HCT116 (cell line): ENCODE data around the gene CFAP43. TPM values are rescaled to one million over a fixed set of nuclear protein-coding genes. Genes with fewer than 3 reads are reported as not detected.

Experiments used
- ATAC-seq: fragments of 200-7000 bp; cut with Tn5 transposase; 2 replicates; pipeline ENCODE4 v1.9.1; 2020; ENCODE audit warnings: mild to moderate bottlenecking, moderate library complexity
- BruUV-seq: library from RNA; stranded (reverse); fragments of 400-500 nt; replicated peaks from 2 replicates; lab custom pipeline; 2021; lab: Mats Ljungman, UMichigan
- CTCF ChIA-PET: fragments of 300-600 bp; sonication (Branson Sonifier 250); formaldehyde crosslinking; loops from one replicate; lab custom pipeline; 2021; ENCODE audit warnings: antibody characterized with exemption; lab: Charles Lee
- POLR2A ChIA-PET: fragments of 300-600, 350-600 bp; sonication (Branson Sonifier 250); formaldehyde crosslinking; loops from one replicate; lab custom pipeline; 2021; ENCODE audit warnings: antibody characterized with exemption; lab: Charles Lee
- RAD21 ChIA-PET, 2 experiments: fragments of 300-600 bp; sonication (Branson Sonifier 250); formaldehyde crosslinking; loops; one replicate each; lab custom pipeline; 2023; ENCODE audit warnings: low total read pairs in 2 of 2; ENCODE audit not compliant: uncharacterized antibody in 2 of 2, unreplicated experiment in 2 of 2, low non-redundant PET in 1 of 2; lab: Charles Lee
- DNase-seq: peaks from one replicate; pipeline ENCODE4 v3.0.0-alpha.2; 2010; ENCODE audit warnings: low read depth, low spot score
- H2AFZ ChIP-seq: fragments of 200-600 bp; shearing (Covaris generic), sonication (generic); 2 replicates; pipeline ENCODE4 v1.6.1; 2017; ENCODE audit warnings: low read depth, mixed run types, mixed read lengths, antibody characterized with exemption, low read length; ENCODE audit not compliant: poor library complexity, severe bottlenecking
- H3K27ac ChIP-seq: 2 replicates; pipeline ENCODE4 v1.5.1; 2012; ENCODE audit warnings: low read depth, low read length
- H3K27me3 ChIP-seq: fragments of 200-600 bp; sonication (generic); 2 replicates; pipeline ENCODE4 v1.6.1; 2016; ENCODE audit warnings: mixed run types, low read length, mixed read lengths; ENCODE audit not compliant: insufficient read depth
- H3K36me3 ChIP-seq, 2 experiments: fragments of 200-500 bp in 1 of 2; fragments of 200-600 bp in 1 of 2; sonication (Bioruptor generic) in 1 of 2; sonication (generic) in 1 of 2; 2 replicates each; pipeline versions ENCODE4 v1.5.1 to v1.6.1; 2014 to 2016; ENCODE audit warnings: low read length in 2 of 2, inconsistent platforms in 1 of 2, mixed read lengths in 1 of 2, mixed run types in 1 of 2; ENCODE audit not compliant: insufficient read depth in 2 of 2, control insufficient read depth in 1 of 2
- H3K4me1 ChIP-seq, 2 experiments: fragments of 200-600 bp in 1 of 2; sonication (generic) in 1 of 2; 2 replicates each; pipeline versions ENCODE4 v1.5.1 to v1.6.1; 2012 to 2017; ENCODE audit warnings: low read length in 2 of 2, inconsistent platforms in 1 of 2, mild to moderate bottlenecking in 1 of 2, mixed read lengths in 1 of 2, mixed run types in 1 of 2, moderate library complexity in 1 of 2; ENCODE audit not compliant: insufficient read depth in 2 of 2, control insufficient read depth in 1 of 2
- H3K4me2 ChIP-seq: fragments of 200-600 bp; sonication (generic); 2 replicates; pipeline ENCODE4 v1.6.1; 2017; ENCODE audit warnings: mixed run types, low read length, mixed read lengths
- H3K4me3 ChIP-seq, 2 experiments: fragments of 200-600 bp in 1 of 2; sonication (generic) in 1 of 2; replicated peaks in 1 of 2; 2 replicates each; pipeline ENCODE4 v1.5.1; 2011 to 2016; ENCODE audit warnings: low read length in 2 of 2, control low read depth in 1 of 2, low read depth in 1 of 2, mild to moderate bottlenecking in 1 of 2, mixed read lengths in 1 of 2, mixed run types in 1 of 2
- H3K79me2 ChIP-seq: fragments of 200-600 bp; sonication (generic); 2 replicates; pipeline ENCODE4 v1.6.1; 2017; ENCODE audit warnings: mild to moderate bottlenecking, mixed run types, low read length, moderate library complexity, mixed read lengths; ENCODE audit not compliant: insufficient read depth
- H3K9ac ChIP-seq: fragments of 200-600 bp; sonication (generic); 2 replicates; pipeline ENCODE4 v1.6.1; 2016; ENCODE audit warnings: low read length, mixed read lengths
- H3K9me2 ChIP-seq: fragments of 200-600 bp; sonication (generic), shearing (Covaris generic); 2 replicates; pipeline ENCODE4 v1.6.1; 2017; ENCODE audit warnings: mixed run types, mild to moderate bottlenecking, moderate library complexity; ENCODE audit not compliant: insufficient read depth
- H3K9me3 ChIP-seq, 2 experiments: fragments of 200-500 bp in 1 of 2; fragments of 200-600 bp in 1 of 2; sonication (Bioruptor generic) in 1 of 2; sonication (generic) in 1 of 2; 2 replicates each; pipeline ENCODE4 v1.6.1; 2014 to 2017; ENCODE audit warnings: low read length in 2 of 2, mixed read lengths in 2 of 2, inconsistent platforms in 1 of 2, low read depth in 1 of 2, mild to moderate bottlenecking in 1 of 2, mixed run types in 1 of 2, moderate library complexity in 1 of 2; ENCODE audit not compliant: control insufficient read depth in 1 of 2, insufficient read depth in 1 of 2
- H4K20me1 ChIP-seq: fragments of 200-600 bp; sonication (generic), shearing (Covaris generic); 2 replicates; pipeline ENCODE4 v1.6.1; 2017; ENCODE audit warnings: mixed run types, mild to moderate bottlenecking, moderate library complexity; ENCODE audit not compliant: insufficient read depth
- CBX3 ChIP-seq: IDR thresholded peaks from 2 replicates; pipeline ENCODE4 v1.6.1; 2012; ENCODE audit warnings: low read depth
- CEBPB ChIP-seq: IDR thresholded peaks from 2 replicates; pipeline ENCODE4 v1.6.1; 2012; ENCODE audit warnings: low read depth
- EGR1 ChIP-seq: IDR thresholded peaks from 2 replicates; pipeline ENCODE4 v1.6.1; 2012; ENCODE audit warnings: low read depth
- ELF1 ChIP-seq: IDR thresholded peaks from 2 replicates; pipeline ENCODE4 v1.6.1; 2012; ENCODE audit warnings: low read depth, borderline replicate concordance
- EZH2 ChIP-seq: fragments of 200-600 bp; sonication (generic); IDR thresholded peaks from 2 replicates; pipeline ENCODE4 v1.6.1; 2017; ENCODE audit warnings: antibody characterized with exemption, mixed run types
- EZH2phosphoT487 ChIP-seq: fragments of 200-600 bp; IDR thresholded peaks from 2 replicates; pipeline ENCODE4 v1.6.1; 2018; ENCODE audit warnings: antibody characterized with exemption, borderline replicate concordance
- FOSL1 ChIP-seq: IDR thresholded peaks from 2 replicates; pipeline ENCODE4 v1.6.1; 2012; ENCODE audit warnings: low read depth
- JUND ChIP-seq: IDR thresholded peaks from 2 replicates; pipeline ENCODE4 v1.6.1; 2012
- POLR2A ChIP-seq: IDR thresholded peaks from 2 replicates; pipeline ENCODE4 v1.7.0; 2011; ENCODE audit warnings: borderline replicate concordance; ENCODE audit not compliant: insufficient read depth, insufficient read length; ENCODE audit errors: extremely low read depth
- POLR2AphosphoS5 ChIP-seq: IDR thresholded peaks from 2 replicates; pipeline ENCODE4 v1.6.1; 2011; ENCODE audit warnings: mild to moderate bottlenecking, low read depth, low read length, moderate library complexity
- SIN3A ChIP-seq: IDR thresholded peaks from 2 replicates; pipeline ENCODE4 v1.6.1; 2012; ENCODE audit warnings: low read depth
- SP1 ChIP-seq: IDR thresholded peaks from 2 replicates; pipeline ENCODE4 v1.6.1; 2012; ENCODE audit warnings: low read depth
- SRF ChIP-seq: IDR thresholded peaks from 2 replicates; pipeline ENCODE4 v1.6.1; 2012; ENCODE audit warnings: low read depth
- TCF7L2 ChIP-seq: IDR thresholded peaks from 2 replicates; pipeline ENCODE4 v1.7.0; 2011; ENCODE audit warnings: borderline replicate concordance, inconsistent platforms; ENCODE audit not compliant: insufficient read depth, insufficient read length; ENCODE audit errors: extremely low read depth
- YY1 ChIP-seq: IDR thresholded peaks from 2 replicates; pipeline ENCODE4 v1.6.1; 2011; ENCODE audit warnings: low read length, low read depth, moderate library complexity, mild to moderate bottlenecking; ENCODE audit not compliant: insufficient replicate concordance; ENCODE audit errors: extremely low read depth
- ZFX ChIP-seq: fragments of 450-650 bp; IDR thresholded peaks from 2 replicates; pipeline ENCODE4 v1.6.1; 2017
- ZNF274 ChIP-seq: fragments of 200-500 bp; sonication (Bioruptor generic); IDR thresholded peaks from 2 replicates; pipeline ENCODE4 v1.6.1; 2014; ENCODE audit warnings: mild to moderate bottlenecking, low read depth, low read length, inconsistent platforms
- intact Hi-C: fragments of 100-400 bp; cut with micrococcal nuclease; formaldehyde crosslinking; loops from 2 replicates; pipeline ENCODE4 v1.10.0; 2022
- total RNA-seq: library from RNA; stranded (reverse); gene quantifications from one replicate; pipeline ENCODE4 v1.2.1, GENCODE V29; 2021; ENCODE audit not compliant: unreplicated experiment
- TF ChIP-seq, protein P1 (sequence below): IDR thresholded peaks from 2 replicates; pipeline ENCODE4 v1.6.1; 2012
- TF ChIP-seq, protein P2 (sequence below): IDR thresholded peaks from 2 replicates; pipeline ENCODE4 v1.6.1; 2012
- TF ChIP-seq, protein P3 (sequence below): IDR thresholded peaks from 2 replicates; pipeline ENCODE4 v1.6.1; 2012; ENCODE audit warnings: low read depth

CFAP43 gene
- total RNA-seq, 1 experiment from 2014 or later = 4.0 TPM

DNA sequence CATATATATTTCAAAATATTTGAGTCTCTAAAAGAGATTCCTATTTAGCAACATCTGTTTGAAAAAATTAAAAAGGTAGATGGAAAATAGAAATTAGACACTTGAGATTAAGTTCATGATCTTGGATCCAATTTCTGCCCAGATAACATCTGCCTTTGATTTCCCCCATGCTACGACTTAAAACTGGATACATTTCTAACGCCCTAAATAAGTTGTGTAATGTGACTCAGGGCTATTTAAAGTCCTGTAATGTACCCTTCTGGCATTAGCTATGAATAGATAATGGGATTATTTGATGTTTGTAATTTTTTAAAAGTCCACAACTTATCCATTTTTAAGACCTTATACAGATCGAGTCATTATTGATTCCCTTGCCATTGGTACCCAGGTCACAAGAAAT lies 23.4 kb downstream of the CFAP43 start:
- H3K4me2 ChIP-seq = no peak overlapping the region
- no peak overlapping the region for H3K4me3 ChIP-seq
- intact Hi-C loops = loop anchor here (1.0 to 2.0 kb wide), 4 partner anchors 82 to 496 kb away; no protein-coding TSS in a partner anchor
- no peak overlapping the region for H2AFZ ChIP-seq
- H3K36me3 ChIP-seq = no peaks in the 10 kb centered on the region
- no peak overlapping the region for H3K9ac ChIP-seq
- ChIA-PET CTCF (no interaction called here), POLR2A (no interaction called here), RAD21 (no interaction called here)
- BruUV-seq = no TSS peak
- no peaks in the 10 kb centered on the region for H3K9me2 ChIP-seq
- no peak for ATAC-seq
- TF ChIP-seq FOSL1 (no peak), TCF7L2 (no peak), EZH2 (no peak), JUND (no peak), POLR2AphosphoS5 (no peak), SRF (no peak), SIN3A (no peak), SP1 (no peak), YY1 (no peak), EGR1 (no peak), ELF1 (no peak), CBX3 (no peak), EZH2phosphoT487 (no peak), POLR2A (no peak), CEBPB (no peak), ZFX (no peak), ZNF274 (no peak)
- TF ChIP-seq, protein P1, sequence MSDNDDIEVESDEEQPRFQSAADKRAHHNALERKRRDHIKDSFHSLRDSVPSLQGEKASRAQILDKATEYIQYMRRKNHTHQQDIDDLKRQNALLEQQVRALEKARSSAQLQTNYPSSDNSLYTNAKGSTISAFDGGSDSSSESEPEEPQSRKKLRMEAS = no peak
- TF ChIP-seq, protein P2, sequence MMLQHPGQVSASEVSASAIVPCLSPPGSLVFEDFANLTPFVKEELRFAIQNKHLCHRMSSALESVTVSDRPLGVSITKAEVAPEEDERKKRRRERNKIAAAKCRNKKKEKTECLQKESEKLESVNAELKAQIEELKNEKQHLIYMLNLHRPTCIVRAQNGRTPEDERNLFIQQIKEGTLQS = no peak
- TF ChIP-seq, protein P3, sequence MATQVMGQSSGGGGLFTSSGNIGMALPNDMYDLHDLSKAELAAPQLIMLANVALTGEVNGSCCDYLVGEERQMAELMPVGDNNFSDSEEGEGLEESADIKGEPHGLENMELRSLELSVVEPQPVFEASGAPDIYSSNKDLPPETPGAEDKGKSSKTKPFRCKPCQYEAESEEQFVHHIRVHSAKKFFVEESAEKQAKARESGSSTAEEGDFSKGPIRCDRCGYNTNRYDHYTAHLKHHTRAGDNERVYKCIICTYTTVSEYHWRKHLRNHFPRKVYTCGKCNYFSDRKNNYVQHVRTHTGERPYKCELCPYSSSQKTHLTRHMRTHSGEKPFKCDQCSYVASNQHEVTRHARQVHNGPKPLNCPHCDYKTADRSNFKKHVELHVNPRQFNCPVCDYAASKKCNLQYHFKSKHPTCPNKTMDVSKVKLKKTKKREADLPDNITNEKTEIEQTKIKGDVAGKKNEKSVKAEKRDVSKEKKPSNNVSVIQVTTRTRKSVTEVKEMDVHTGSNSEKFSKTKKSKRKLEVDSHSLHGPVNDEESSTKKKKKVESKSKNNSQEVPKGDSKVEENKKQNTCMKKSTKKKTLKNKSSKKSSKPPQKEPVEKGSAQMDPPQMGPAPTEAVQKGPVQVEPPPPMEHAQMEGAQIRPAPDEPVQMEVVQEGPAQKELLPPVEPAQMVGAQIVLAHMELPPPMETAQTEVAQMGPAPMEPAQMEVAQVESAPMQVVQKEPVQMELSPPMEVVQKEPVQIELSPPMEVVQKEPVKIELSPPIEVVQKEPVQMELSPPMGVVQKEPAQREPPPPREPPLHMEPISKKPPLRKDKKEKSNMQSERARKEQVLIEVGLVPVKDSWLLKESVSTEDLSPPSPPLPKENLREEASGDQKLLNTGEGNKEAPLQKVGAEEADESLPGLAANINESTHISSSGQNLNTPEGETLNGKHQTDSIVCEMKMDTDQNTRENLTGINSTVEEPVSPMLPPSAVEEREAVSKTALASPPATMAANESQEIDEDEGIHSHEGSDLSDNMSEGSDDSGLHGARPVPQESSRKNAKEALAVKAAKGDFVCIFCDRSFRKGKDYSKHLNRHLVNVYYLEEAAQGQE = no peak
- H3K9me3 ChIP-seq = no peaks in the 10 kb centered on the region
- H3K27ac ChIP-seq = no peak overlapping the region
- no peaks in the 10 kb centered on the region for H3K4me1 ChIP-seq
- no peaks in the 10 kb centered on the region for H3K79me2 ChIP-seq
- DNase-seq = no peak
- H4K20me1 ChIP-seq = no peaks in the 10 kb centered on the region
- no peaks in the 10 kb centered on the region for H3K27me3 ChIP-seq
